ENCODE measurements around the gene POR.
"Not testable (repeated sequence)": the region's sequence is repeated elsewhere in the genome, so short reads cannot be mapped to it uniquely, and the experiment has no call there.

The POR gene

DNA sequence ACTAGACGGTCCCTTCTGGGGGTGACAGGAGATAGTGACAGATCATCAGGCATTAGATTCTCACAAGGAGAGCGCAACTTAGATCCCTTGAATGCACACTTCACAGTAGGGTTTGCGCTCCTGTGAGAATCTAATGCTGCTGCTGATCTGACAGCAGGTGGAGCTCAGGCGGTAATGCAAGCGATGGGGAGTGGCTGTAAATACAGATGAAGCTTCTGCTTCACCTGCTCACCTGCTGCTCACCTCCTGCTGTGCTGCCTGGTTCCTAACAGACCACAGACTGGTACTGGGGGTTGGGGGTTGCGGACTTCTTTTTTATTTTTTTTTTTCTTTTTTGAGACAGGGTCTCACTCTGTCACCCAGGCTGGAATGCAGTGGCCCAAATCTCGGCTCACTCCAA lies 114.7 kb downstream of the POR start:
- DNase-seq (ENCODE audit: low spot score), result not testable (repeated sequence)

DNA sequence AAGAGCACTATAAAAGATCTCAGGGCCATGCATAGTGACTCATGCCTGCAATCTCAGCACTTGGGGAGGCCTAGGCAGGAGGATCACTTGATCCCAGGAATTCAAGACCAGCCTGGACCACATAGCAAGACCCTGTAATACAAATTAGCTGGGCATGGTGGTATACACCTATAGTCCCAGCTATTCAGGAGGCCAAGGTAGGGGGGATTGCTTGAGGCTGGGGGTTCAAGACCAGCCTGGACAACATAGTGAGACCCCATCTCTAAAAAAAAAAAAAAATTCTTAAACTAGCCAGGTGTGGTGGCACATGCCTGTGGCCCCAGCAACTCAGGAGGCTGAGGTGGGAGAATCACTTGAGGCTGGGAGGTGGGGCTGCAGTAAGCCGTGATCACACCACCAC lies 117.0 kb downstream of the POR start:
- no peak for DNase-seq (ENCODE audit: low spot score)
